ENCODE data around the gene FMN2. TPM values are rescaled to one million over a fixed set of nuclear protein-coding genes. Genes with fewer than 3 reads are reported as not detected.

Gene FMN2
- total RNA-seq, 1 donor from 2014 or later, result 4.3 TPM

GRCh38 chr1:240232530-240232929, 140.8 kb downstream of the FMN2 start:
- Mint-ChIP-seq H3K36me3 (no peaks in the 10 kb centered on the region), H3K9me3 (no peaks in the 10 kb centered on the region), H3K4me1 (ENCODE audit: unreplicated experiment) (peaks cover 6% of the 10 kb centered on the region), H3K27me3 (no peaks in the 10 kb centered on the region), H3K27ac (no peak overlapping the region), H3K4me3 (no peak overlapping the region)
- no peak for TF ChIP-seq CTCF (conservative IDR thresholded peaks at IDR 0.05)
- no peak for DNase-seq (ENCODE audit: extremely low spot score, unreplicated experiment)

GRCh38 chr1:240234485-240235210, 143.0 kb downstream of the FMN2 start:
- no peaks in the 10 kb centered on the region for H3K27me3 Mint-ChIP-seq
- no peaks in the 10 kb centered on the region for H3K9me3 Mint-ChIP-seq
- TF ChIP-seq CTCF (conservative IDR thresholded peaks at IDR 0.05), result no peak
- DNase-seq (ENCODE audit: extremely low spot score, unreplicated experiment), result no peak
- peaks cover 11% of the 10 kb centered on the region for H3K4me1 Mint-ChIP-seq (ENCODE audit: unreplicated experiment)
- H3K27ac Mint-ChIP-seq, result no peak overlapping the region
- H3K4me3 Mint-ChIP-seq, result no peak overlapping the region
- no peaks in the 10 kb centered on the region for H3K36me3 Mint-ChIP-seq

- H3K4me3 Mint-ChIP-seq, result no peak overlapping the region
- no peaks in the 10 kb centered on the region for H3K27me3 Mint-ChIP-seq
- H3K27ac Mint-ChIP-seq, result no peak overlapping the region
- H3K4me1 Mint-ChIP-seq (ENCODE audit: unreplicated experiment), result peaks cover 11% of the 10 kb centered on the region
- H3K9me3 Mint-ChIP-seq, result no peaks in the 10 kb centered on the region
- no peak for TF ChIP-seq CTCF (conservative IDR thresholded peaks at IDR 0.05)
- DNase-seq (ENCODE audit: extremely low spot score, unreplicated experiment), result no peak
- H3K36me3 Mint-ChIP-seq, result no peaks in the 10 kb centered on the region
Measured at GRCh38 chr1:240235521-240236288, 144.0 kb downstream of the FMN2 start.

- Mint-ChIP-seq H3K4me1 (ENCODE audit: unreplicated experiment) (peaks cover 11% of the 10 kb centered on the region), H3K27me3 (no peaks in the 10 kb centered on the region), H3K27ac (no peak overlapping the region), H3K9me3 (no peaks in the 10 kb centered on the region), H3K4me3 (no peak overlapping the region), H3K36me3 (no peaks in the 10 kb centered on the region)
- no peak for DNase-seq (ENCODE audit: extremely low spot score, unreplicated experiment)
- no peak for TF ChIP-seq CTCF (conservative IDR thresholded peaks at IDR 0.05)
Measured at GRCh38 chr1:240237305-240237721, 145.6 kb downstream of the FMN2 start.

GRCh38 chr1:240239309-240239708, 147.6 kb downstream of the FMN2 start:
- no peak overlapping the region for H3K4me3 Mint-ChIP-seq
- no peaks in the 10 kb centered on the region for H3K9me3 Mint-ChIP-seq
- H3K27me3 Mint-ChIP-seq, result no peaks in the 10 kb centered on the region
- H3K27ac Mint-ChIP-seq, result no peak overlapping the region
- no peak for TF ChIP-seq CTCF (conservative IDR thresholded peaks at IDR 0.05)
- H3K4me1 Mint-ChIP-seq (ENCODE audit: unreplicated experiment), result peaks cover 11% of the 10 kb centered on the region
- DNase-seq (ENCODE audit: extremely low spot score, unreplicated experiment), result no peak
- no peaks in the 10 kb centered on the region for H3K36me3 Mint-ChIP-seq

Data from type B pancreatic cell (in vitro differentiated cells).